C4-2B (cell line): Measurements from ENCODE around the gene LINGO1.

Experiments used
- H3K27ac ChIP-seq: fragments of 450-650 bp; 2 replicates; pipeline ENCODE4 v1.5.1; 2017
- ZFX ChIP-seq: fragments of 450-650 bp; IDR thresholded peaks from 2 replicates; pipeline ENCODE4 v1.6.1; 2017
- TF ChIP-seq, protein P1 (sequence below): fragments of 450-650 bp; conservative IDR thresholded peaks from 2 replicates; pipeline ENCODE4 v1.5.1; 2017; ENCODE audit warnings: mild to moderate bottlenecking

The LINGO1 gene

DNA sequence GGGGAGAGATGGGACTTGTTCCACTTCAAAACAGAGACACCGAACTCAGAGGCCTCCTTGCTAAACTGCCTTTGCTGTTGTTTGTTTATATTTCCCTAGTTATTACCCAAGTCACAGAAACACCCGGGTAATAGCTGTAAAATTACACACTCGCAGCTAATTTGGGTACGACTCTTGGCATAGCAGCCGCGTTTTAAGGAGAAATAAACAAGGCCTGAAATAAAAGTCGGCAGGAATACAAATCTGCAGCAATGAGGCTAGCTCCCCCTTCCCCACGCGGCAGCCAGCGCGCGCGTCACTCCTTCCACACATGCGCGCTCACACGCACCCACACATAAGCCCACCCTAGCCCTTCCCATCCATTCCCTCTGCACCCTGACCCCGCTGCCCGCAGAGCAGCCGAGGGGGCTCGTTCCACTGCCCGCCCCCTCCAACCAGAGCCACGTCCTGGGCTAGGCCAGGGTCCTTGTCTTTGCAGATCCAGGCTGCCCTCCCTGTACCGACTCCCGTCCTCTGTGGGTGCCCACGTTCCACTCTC is 67.3 kb downstream of the LINGO1 start:
- H3K27ac ChIP-seq, result no peak overlapping the region

DNA sequence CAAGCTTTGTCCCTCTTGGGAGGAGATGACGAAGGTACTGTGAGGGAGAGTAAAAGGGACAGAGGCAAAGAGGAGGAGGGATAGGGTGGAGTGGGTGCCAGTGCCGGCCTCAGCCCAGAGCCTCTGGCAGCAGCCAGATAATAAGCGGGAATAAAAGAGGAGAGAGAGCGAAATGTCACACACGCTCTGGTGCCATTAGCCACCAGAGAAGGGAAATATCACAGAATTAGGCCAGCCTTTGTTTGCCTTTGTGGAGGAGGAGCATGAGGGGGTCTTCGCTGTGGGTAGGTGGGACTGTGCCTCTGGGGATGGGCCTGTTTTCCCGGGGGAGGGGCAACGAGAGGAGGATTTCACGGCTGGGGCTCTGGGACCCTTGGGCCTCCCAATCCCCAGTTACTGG is 67.8 kb downstream of the LINGO1 start:
- H3K27ac ChIP-seq, result no peak overlapping the region
- TF ChIP-seq, protein P1, sequence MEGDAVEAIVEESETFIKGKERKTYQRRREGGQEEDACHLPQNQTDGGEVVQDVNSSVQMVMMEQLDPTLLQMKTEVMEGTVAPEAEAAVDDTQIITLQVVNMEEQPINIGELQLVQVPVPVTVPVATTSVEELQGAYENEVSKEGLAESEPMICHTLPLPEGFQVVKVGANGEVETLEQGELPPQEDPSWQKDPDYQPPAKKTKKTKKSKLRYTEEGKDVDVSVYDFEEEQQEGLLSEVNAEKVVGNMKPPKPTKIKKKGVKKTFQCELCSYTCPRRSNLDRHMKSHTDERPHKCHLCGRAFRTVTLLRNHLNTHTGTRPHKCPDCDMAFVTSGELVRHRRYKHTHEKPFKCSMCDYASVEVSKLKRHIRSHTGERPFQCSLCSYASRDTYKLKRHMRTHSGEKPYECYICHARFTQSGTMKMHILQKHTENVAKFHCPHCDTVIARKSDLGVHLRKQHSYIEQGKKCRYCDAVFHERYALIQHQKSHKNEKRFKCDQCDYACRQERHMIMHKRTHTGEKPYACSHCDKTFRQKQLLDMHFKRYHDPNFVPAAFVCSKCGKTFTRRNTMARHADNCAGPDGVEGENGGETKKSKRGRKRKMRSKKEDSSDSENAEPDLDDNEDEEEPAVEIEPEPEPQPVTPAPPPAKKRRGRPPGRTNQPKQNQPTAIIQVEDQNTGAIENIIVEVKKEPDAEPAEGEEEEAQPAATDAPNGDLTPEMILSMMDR, result no peak

More for the DNA sequence above, 67.3 kb downstream of the LINGO1 start:
- TF ChIP-seq, protein P1, result no peak
- no peak for TF ChIP-seq ZFX

DNA sequence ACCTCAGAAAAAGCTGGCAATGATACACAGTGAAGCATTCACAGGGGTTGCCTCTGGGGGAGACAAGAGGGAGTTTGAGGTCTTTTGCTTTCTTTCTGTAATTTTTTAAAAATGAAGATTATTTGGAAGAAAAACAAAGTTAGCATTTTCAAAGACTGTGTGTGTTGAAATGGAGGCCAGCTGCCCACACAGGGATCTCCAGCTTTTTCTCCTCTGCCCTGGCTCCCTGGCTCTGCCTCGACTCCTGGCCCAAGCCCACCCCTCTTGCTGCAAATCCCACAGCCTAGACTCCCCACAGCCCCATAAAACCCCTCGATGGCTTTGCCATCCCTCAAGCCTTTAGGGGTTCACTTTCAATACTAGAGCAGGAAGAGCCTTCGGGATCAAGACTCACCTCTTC is 68.4 kb downstream of the LINGO1 start:
- H3K27ac ChIP-seq, result no peak overlapping the region

DNA sequence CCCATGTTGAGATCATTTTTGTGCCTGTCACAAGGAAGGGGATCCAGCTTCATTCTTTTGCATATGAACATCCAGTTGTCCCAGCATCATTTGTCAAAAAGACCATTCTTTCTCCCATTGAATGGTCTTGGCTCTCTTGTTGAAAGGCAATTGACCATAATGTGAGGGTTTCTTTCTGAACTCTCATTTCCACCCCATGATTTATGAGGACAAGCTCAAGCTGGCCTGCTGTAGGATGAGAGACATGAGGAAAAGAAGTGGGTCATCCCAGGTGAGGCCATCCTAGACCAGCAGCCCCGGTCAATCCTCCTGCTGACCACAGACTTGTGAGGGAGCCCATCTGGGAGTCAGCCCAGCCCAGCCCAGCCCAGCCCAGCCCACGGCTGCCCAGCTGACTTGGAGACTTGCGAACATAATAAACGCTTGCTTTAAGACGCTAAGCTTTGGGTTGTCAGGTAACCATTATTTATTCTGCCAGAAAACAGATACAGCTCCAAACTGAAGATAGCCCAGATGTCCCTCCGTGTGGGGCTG is 69.0 kb downstream of the LINGO1 start:
- TF ChIP-seq, protein P1, result no peak
- TF ChIP-seq ZFX, result no peak
- no peak overlapping the region for H3K27ac ChIP-seq

More for the DNA sequence above, 68.4 kb downstream of the LINGO1 start:
- TF ChIP-seq, protein P1, result no peak
- no peak for TF ChIP-seq ZFX
